Frontal cortex (tissue), 4 donors: ENCODE measurements around the gene SLC16A2. TPM values are rescaled to one million over a fixed set of nuclear protein-coding genes. Genes with fewer than 3 reads are reported as not detected.
"Not testable (repeated sequence)": the region's sequence is repeated elsewhere in the genome, so short reads cannot be mapped to it uniquely, and the experiment has no call there.

Source experiments
- DNase-seq, 2 donors: peaks; one replicate each; pipeline ENCODE4 v3.0.0; 2012; ENCODE audit warnings: low spot score in 2 of 2
- FAIRE-seq: peaks from 2 replicates; lab custom pipeline; 2012; peaks lifted over from hg19 to GRCh38; lab: Jason Lieb, UNC
- total RNA-seq: library from RNA; depleted of rRNA; stranded (reverse); fragments of >200 nt; gene quantifications from one replicate; pipeline ENCODE4 v1.2.3, GENCODE V29; 2014
- donor health status: control.
- donor health status: control.
- donor health status: control.

The SLC16A2 gene
- total RNA-seq, 1 donor from 2014 or later, result 13.0 TPM

DNA sequence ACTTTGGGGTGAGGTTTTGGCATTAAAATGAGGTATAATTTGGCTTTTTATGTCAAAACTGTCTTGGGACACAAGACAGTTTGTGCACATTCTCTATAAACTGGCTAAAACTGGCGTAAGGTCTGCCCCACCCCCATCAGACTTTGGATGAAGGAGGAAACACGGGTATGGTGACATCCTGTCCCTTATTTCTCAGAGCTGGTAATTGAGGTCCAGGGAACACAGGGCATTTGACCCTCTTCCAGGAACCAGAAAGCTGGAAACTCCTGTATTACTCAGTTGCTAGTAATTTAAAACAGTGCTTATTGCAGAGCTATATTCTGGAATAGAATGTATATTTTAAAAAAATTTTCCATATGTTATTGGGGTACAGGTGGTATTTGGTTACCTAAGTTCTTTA, 78.8 kb downstream of the SLC16A2 start:
- FAIRE-seq, result no peak

GRCh38 chrX:74500555-74500954, 79.3 kb downstream of the SLC16A2 start:
- no peak for FAIRE-seq
- no peak for DNase-seq

More for the DNA sequence above, 78.8 kb downstream of the SLC16A2 start:
- no peak for DNase-seq

- DNase-seq (no peak), FAIRE-seq (no peak)
Measured at GRCh38 chrX:74505437-74505836, 84.1 kb downstream of the SLC16A2 start.

DNA sequence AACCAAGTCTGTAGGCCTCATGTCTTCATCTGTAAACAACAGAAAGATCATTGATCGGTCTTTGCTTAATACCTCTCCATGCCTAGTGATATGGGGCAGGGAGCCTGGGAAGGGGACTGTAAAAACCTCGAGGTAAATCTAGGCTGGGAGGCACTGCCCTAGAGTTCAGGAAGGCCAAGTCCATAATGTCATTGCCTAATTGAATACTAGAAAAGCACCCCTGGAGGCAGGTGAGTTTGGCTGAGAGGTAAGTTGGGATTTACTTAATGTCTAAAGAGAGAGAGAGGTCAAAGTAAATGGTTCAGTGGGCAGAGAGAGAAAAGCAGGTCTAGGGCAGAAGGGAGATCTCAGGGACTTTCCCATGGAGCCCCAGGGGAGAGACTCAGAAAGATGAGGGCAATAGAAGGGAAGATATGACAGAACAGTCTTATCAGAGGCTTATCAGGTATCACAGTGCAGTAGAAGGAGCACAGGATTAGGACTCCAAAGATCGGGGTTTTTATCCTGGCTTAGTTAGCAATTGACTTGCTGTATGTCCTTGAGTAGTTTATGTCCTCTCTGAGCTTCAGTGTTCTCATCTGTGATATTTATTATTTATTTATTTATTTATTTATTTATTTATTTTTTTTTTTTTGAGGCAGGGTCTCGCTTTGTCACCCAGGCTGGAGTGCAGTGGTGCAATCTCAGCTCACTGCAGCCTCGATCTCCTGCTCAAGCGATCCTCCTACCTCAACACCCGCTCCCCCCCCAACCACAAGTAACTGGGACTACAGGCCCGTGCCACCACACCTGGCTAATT, 85.2 kb downstream of the SLC16A2 start:
- DNase-seq (no peak), FAIRE-seq (no peak)

- FAIRE-seq (no peak), DNase-seq (no peak)
Measured at GRCh38 chrX:74507191-74507590, 85.9 kb downstream of the SLC16A2 start.

DNA sequence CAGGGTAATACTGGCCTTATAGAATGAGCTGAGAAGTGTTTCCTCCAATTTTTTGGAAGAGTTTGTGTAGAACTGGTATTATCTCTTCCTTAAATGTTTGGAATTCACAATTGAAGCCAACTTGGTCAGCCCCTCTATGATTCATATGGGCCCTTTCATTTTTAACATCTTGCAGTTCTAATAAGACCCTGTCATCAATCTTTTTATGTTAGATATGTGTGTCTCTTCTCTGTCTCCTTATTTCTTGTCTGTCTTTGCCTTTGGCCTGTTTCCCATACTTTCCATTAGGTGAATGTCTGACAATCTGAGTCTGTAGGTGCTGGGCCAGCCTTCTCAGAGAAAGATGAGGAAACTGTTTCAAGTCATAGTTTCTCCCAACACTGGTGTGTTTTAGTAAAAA, 88.7 kb downstream of the SLC16A2 start:
- DNase-seq (no peak), FAIRE-seq (no peak)

DNA sequence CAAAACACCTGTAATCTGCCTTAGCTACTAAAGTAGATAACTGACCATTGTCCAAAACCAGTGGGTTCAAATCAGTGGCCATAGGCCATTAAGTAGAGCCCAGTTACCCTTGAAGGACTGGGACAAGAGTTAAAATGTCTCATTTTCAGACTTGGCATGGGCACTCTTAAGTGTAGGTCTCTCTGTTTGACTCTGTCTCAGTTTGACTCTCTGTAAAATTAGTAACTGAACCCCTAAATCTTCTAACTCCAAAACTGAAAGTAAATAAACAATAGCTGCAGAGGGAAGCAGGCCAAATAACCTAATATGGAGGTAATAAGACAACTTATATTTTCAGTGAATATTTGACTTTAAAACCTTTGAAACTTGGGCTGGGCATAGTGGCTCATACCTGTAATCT, 89.1 kb downstream of the SLC16A2 start:
- DNase-seq (no peak), FAIRE-seq (no peak)

DNA sequence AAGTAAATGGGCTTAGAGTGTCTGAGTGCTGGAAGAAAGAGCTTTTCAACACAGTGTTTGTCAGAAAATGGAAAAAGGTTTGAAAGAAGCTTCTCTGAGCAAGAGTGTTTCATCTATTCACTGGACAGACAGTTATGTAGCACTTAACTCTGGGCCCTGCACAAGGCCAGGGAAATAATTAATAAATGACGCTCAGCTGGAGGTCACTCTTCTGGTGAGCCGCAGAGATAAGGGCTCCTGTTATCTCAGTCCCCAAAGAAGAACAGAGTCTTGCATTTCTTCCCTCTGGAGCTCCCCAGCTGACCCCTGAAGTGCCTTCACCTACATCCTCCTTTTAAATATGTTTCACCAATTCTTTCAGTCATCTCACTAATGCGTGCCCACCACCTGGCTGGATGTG, 90.4 kb downstream of the SLC16A2 start:
- FAIRE-seq, result no peak
- DNase-seq, result no peak

GRCh38 chrX:74514384-74514783, 93.1 kb downstream of the SLC16A2 start:
- FAIRE-seq (no peak), DNase-seq (no peak)

DNA sequence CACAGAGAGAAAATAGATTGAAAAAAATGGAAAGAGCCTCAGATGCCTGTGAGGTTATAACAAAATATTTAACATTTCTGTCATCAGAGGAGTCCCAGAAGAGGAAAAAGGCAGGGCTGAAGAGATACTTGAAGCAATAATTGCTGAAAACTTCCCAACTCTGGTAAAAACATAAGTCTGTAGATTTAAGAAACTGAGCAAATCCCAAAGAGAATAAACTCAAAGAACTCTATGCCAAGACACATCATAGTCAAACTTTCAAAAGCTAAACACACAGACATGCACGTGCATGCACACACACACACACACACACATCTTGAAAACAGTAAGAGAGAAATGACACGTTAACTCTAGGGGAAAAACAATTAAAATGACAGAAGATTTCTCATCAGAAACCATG, 94.1 kb downstream of the SLC16A2 start:
- FAIRE-seq (no peak), DNase-seq (no peak)

- DNase-seq, FAIRE-seq: not testable (repeated sequence)
Measured at GRCh38 chrX:74516013-74516412, 94.7 kb downstream of the SLC16A2 start.

DNA sequence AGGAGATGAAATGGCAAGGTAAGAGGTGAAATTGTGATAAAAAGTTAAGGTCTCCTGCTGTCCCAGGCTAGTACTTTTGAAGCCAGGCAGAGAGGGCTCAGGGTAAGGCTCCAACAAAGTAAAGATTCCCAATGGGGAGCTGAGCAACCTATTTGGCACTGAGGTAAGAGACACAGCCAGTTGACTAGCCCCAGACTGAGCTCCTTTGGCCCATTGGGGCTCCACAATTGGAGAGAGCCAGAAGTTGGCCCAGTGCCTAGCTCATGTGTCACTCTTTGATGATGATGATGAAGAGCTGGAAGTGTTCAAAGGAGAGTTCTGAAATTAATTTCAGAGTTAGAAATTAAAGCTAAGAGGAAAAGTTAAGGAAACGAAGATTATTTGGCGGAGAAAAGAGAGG, 98.6 kb downstream of the SLC16A2 start:
- FAIRE-seq, result no peak
- no peak for DNase-seq

GRCh38 chrX:74520291-74520690, 99.0 kb downstream of the SLC16A2 start:
- FAIRE-seq (no peak), DNase-seq (no peak)

GRCh38 chrX:74520896-74521295, 99.6 kb downstream of the SLC16A2 start:
- DNase-seq (no peak), FAIRE-seq (no peak)

DNA sequence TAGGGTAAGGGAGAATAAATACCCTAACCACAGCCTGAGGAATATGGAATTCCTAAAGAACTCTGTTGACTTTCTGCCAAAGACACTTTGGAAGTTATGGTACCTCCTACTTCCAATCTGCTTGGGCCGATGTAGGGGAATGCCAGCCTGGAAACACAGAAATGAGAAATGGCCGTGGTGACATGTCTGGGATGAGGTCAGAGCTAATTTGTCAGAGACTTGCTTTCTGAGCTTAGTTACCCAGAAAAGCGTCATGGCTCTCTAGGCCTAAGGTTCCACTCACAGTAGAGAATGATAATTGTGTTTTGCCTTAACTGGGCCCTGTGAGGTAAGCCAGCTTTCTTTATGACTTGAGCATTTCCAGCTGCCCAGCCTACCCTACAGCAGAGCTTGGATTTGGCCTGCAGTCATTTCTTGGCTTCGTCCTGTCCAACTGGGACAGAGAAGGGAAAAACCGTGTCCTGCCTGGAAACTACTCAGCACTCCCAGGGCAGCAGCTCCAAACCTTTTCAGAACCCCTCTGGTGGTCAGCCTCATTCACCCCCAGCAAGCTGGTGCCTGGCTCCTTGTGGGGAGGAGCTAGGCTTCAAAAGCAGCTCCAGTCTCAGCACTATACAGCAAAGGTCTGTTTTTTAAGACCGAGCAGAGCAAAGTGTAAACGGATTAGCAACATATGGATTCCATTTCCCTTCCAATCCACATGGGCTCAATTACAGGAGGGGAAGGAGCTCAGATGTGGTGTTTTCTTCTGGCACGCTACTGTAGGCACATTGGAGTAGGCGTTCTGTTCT, 100.9 kb downstream of the SLC16A2 start:
- no peak for DNase-seq
- FAIRE-seq, result no peak

- FAIRE-seq, result no peak
Measured at GRCh38 chrX:74523224-74523623, 101.9 kb downstream of the SLC16A2 start.

GRCh38 chrX:74523870-74524735, 102.8 kb downstream of the SLC16A2 start:
- FAIRE-seq (no peak), DNase-seq (no peak)

More at GRCh38 chrX:74523224-74523623, 101.9 kb downstream of the SLC16A2 start:
- DNase-seq, result no peak

- DNase-seq (no peak), FAIRE-seq (no peak)
Measured at GRCh38 chrX:74525116-74525515, 103.8 kb downstream of the SLC16A2 start.

DNA sequence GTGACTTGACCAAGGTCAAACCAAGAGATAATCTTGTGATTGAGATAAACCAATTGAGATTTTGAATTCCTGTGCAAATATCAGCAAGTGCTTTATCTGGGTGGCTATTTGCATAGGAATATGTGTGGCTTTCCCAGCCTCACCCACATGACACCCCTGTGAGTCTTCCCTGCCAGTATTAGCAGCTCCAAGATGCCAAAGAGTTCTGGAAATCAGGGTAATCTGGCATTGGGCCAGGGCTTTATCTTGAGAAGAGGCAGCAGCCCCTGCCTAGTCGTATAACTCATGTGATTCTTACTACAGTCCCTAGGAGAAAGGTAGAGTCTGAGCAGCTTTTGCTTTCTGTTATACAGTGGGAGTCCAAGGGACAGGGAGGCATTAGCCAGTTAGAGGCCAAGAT, 105.5 kb downstream of the SLC16A2 start:
- no peak for DNase-seq
- FAIRE-seq, result no peak

DNA sequence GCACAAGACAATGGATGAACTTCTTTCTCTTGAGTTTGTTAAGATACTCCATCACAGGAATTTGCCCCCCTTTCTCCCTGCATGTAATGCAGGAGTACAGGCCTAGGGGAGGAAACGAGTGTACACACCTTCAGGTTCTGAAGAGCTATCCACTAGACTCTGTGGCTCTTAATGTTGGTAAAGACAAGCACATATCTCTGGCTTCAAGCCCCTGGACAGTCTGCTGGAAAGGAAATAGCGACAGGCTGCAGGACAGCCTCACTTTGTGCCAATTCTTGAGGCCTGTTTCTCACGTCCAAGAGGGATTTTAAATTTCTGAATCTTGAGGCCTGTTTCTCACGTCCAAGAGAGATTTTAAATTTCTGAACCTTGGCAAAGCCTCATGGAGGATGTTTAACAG, 106.1 kb downstream of the SLC16A2 start:
- DNase-seq (no peak), FAIRE-seq (no peak)
